Tongue (tissue), 2 donors: ENCODE results near the gene AVPR2. TPM values are rescaled to one million over a fixed set of nuclear protein-coding genes. Genes with fewer than 3 reads are reported as not detected.

Experiments
- DNase-seq: peaks from one replicate; pipeline ENCODE4 v3.0.0-alpha.2; 2015
- total RNA-seq: library from RNA; depleted of rRNA; stranded (reverse); fragments of >200 nt; gene quantifications from one replicate; pipeline ENCODE4 v1.2.3, GENCODE V29; 2014

The AVPR2 gene
- total RNA-seq = 1.7 TPM

- no peak for DNase-seq
Measured at GRCh38 chrX:153903991-153904957, at the start of gene AVPR2. Gene AVPR2 (plus strand): TSS chrX:153904673. CDS start chrX:153905146, 473 bp downstream.

GRCh38 chrX:153854702-153855101 lies 49.8 kb upstream of the AVPR2 start:
- no peak for DNase-seq

DNA sequence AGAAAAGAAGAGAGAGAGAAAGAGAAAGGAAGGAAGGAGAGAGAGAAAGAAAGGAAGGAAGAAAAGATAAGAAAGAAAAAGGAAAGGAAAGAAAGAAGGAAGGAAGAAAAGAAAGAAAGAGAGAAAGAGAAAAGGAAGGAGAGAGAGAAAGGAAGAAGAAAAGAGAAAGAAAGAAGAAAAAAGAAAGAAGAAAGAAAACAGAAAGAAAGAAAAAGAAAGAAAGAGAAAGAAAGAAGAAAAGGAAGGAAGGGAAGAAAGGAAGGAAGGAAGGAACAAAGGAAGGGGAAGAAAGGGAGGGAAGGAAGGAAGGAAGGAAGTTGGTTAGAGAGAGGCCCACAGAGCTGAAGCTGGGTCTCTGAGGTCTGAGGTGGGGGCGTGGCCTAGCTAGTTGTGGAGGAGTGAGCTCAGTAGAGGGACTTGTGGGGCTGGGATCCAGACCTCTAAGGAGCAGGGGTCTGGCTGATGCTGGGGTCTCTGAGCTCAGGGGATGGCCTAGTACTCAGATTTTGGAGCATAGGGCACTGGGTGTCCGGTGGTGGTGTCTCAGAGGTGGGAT lies 47.0 kb upstream of the AVPR2 start:
- no peak for DNase-seq

GRCh38 chrX:153861151-153861550 lies 43.3 kb upstream of the AVPR2 start:
- DNase-seq = no peak

DNA sequence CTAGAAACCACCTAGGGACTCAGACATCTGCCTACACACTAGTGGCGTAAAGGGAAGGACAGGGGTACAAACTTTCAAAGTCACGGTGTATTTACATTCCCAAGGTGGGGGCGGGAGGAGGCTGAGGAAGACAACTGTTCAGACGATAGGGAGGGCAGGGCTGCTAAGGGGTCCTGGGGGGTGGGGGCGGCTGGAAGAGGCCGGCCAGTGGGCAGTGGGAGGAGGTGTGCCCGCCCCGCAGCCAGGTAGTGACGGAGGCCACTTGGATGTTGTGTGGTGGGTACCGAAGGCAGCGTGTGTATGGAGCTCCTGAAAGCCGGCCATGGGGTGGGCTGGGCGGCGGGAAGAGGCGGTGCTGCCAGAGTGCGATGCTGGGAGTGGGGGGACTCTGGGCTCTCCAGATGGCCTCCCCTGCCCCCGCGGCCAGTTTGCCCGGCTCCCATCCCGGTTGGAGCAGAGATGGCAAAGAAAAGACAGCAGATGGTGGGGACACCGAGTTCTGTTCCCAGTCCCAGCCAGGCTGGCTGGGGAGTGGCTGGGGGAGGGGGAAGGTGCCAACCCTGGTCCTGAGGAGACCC lies 42.7 kb upstream of the AVPR2 start:
- no peak for DNase-seq

DNA sequence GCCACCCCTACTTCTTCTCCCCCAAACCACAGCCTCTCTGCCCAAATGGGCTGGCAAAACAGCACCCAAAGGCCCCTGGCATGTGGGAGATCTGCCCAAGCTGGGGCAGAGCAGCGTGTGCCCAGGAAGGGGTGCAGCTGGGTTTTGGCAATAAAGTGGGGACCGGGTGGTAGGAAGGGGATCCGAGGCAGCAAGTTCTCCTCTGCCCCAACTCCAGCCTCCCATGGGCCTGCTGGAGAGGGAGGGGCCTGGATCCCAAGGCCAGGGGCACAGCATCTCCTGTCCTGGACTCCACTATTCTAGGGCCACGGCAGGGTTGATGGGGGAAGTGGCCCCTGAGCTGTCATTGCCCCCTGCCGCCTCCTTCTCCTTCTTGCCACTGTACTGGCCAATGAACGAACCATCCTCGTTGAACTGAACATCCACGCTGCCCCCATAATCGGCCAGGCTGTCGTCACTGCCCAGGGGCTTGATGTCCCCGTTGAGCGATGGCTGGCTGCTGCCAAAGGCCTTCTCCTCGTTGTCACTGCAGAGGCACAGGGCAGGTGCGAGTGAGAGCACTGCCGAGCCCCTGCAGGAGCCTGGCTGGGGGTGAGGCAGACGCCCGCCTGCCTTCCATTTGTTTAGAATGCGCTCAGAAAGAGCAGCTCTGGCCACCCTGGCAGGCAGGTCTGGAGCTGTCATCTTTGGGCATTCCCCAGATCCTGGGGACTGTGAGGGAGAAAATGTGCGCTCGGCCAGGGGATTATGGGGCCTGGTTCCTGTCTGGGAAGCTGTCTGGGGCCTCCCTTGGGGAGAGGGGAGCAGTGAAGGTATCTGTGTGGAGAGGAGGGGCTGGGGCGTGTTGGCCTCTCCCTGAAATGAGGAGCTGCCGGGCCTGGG lies 41.9 kb upstream of the AVPR2 start:
- DNase-seq = no peak

DNA sequence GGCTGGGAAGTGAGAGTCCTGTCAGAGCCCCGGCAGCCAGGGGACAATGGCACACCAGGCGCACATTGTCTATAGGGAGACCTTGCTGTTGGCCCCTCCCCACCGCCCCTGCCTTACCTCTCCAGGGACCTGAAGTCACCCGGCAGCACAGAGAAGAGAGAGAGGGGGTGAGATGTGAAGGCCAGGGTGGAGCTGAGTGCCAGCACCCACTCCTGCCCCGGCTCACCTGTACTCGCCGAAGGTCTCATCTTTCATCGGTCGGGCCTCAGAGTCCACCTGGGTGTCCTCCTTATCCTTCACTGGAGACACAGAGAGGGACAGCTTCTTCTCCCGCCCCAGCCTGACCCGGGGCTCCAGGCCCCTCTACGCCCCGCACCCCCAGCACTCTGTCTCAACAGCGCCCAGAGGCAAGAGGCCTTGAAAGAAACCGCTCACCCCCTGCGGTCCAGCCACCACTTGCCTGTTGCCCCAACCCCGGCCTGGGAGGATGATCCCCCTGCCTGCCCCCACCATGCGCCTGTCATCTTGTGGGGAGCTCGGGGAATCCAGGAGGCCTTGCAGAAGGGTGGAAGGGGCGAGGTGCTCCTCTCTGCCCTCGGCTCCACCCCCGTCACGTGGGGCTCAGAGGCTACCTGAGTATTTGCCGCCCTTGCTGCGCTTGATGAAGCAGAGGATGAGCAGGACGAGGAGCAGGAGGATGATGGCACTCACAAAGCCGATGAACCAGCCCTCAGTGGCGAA lies 41.1 kb upstream of the AVPR2 start:
- DNase-seq = no peak

DNA sequence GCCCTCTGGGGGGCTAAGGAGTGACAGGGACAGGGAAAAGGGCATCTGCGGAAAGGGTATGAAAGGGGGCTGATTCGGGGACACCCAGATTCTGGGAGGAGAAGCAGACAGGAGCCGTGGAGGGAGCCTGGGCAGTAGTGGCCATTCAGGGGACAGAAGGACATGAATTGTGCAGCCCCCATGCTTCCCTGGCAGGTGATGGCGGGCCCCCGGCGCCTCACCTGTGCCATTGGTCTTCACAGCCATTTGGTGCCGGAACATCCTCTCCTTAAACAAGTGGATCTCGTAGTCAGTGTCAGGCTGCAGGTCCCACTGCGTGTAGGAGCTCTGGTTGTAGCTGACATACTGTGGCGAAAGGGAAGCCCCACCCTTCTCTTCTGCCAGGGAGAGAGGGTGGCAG lies 40.4 kb upstream of the AVPR2 start:
- DNase-seq = no peak

- no peak for DNase-seq
Measured at GRCh38 chrX:153864561-153865320, 39.7 kb upstream of the AVPR2 start.

GRCh38 chrX:153865321-153865580 lies 39.2 kb upstream of the AVPR2 start:
- no peak for DNase-seq

GRCh38 chrX:153865685-153866084 lies 38.8 kb upstream of the AVPR2 start:
- DNase-seq = no peak

GRCh38 chrX:153866302-153867019 lies 38.0 kb upstream of the AVPR2 start:
- DNase-seq = no peak

GRCh38 chrX:153867139-153867538 lies 37.3 kb upstream of the AVPR2 start:
- no peak for DNase-seq

- no peak for DNase-seq
Measured at GRCh38 chrX:153867671-153868070, 36.8 kb upstream of the AVPR2 start.

DNA sequence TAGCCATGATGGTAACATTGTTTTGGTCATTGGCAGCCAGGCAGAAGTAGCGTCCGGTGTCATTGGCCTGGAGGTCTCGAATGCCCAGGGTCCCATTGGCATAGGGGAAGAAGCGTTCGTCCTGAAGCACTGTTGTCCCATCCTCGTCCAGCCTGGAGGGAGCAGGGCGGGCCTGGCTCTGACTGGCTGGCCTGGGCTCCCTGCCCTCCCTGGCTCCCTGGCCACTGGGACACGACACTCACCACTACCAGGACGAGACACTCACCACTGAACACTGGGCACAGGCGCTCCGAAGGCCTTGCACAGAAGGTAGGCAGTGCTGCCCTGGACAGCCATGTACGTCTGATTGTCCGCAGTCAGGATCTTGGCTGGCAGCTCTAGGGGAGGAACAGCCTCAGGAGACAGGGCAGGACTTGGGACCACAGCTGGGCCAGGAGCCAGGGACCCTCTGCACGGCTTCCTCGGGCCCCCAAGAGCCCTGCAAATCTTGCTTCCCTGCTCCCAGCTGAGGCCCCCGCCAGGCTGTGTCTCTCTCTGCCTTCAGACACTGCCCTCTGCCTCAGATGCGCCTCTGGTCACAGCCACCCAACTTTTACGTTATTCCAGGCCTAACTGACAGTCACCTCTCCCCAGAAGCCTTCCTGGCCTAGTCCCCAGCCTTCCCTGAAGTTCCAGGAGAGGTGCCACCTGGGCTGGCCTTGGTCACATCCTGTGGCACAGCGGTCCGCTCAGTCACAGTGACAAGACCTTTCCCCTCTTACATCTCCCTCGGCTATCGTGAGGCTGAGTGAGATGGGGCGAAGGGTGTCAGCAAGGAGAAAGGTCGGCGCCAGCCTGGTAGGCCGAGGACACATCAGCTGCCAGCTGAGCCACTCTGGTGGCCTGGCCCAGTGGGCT lies 35.6 kb upstream of the AVPR2 start:
- DNase-seq = no peak

GRCh38 chrX:153869473-153870287 lies 34.8 kb upstream of the AVPR2 start:
- no peak for DNase-seq

- DNase-seq = no peak
Measured at GRCh38 chrX:153870288-153870690, 34.2 kb upstream of the AVPR2 start.

DNA sequence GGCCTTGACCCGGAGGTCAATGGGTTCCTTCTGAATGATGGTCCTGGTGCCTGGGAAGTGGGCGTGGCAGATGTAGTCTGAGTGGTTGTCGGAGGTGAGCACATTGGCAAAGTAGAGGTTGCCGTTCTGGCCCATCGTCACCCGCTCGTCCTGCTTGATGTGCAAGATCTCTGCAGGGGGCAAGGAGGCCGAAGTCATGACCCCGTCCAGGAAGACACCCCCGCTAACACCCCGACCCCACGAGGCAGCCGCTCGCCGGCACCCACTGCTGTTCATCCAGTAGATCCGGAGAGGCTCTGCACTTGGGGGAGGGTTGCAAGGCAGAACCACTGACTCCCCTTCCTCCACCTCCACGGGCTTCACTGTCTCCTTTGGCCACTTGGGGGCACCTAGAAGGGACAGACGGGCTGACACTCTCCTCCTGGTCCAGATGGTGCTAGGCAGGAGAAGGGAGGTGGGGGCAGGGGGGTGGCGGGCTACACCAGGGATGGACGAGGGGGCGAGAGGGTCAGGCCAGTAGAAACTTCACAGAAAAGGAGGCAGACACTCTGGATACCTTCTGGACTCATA lies 33.6 kb upstream of the AVPR2 start:
- no peak for DNase-seq
